ENCODE data around the gene CDC34. TPM values are rescaled to one million over a fixed set of nuclear protein-coding genes. Genes with fewer than 3 reads are reported as not detected.

CDC34 gene
- total RNA-seq, 1 experiment from 2014 or later: 129 TPM

- TF ChIP-seq JUN (CRISPR knock-in tag; IDR thresholded peaks at IDR 0.05) (no peak), EMX1 (CRISPR knock-in tag; IDR thresholded peaks at IDR 0.05) (no peak), STAT6 (CRISPR knock-in tag; conservative IDR thresholded peaks at IDR 0.05; ENCODE audit: low read depth) (0 out of 2 replicates have a peak, but pooled peaks have one; percentile 17), ZNF317 (CRISPR knock-in tag; IDR thresholded peaks at IDR 0.05; ENCODE audit: borderline replicate concordance, low read depth) (no peak), ELF4 (CRISPR knock-in tag; IDR thresholded peaks at IDR 0.05; ENCODE audit: low read depth) (no peak; the same call in 1 of the 2 replicates), SMAD4 (CRISPR knock-in tag; IDR thresholded peaks at IDR 0.05) (no peak), KAT7 (CRISPR knock-in tag; IDR thresholded peaks at IDR 0.05; ENCODE audit: borderline replicate concordance) (peak; percentile 70; the same call in 1 of the 2 replicates), NR2C2 (CRISPR knock-in tag; IDR thresholded peaks at IDR 0.05) (peak; percentile 39; the same call in 1 of the 2 replicates), HMGA2 (CRISPR knock-in tag; IDR thresholded peaks at IDR 0.05) (no peak), HMGXB4 (CRISPR knock-in tag; IDR thresholded peaks at IDR 0.05) (peak; percentile 82), NR1H2 (CRISPR knock-in tag; IDR thresholded peaks at IDR 0.05) (no peak), NFE2L1 (CRISPR knock-in tag; IDR thresholded peaks at IDR 0.05) (no peak), MAX (CRISPR knock-in tag; IDR thresholded peaks at IDR 0.05) (no peak)
Observed at GRCh38 chr19:488505-489417, 42.8 kb upstream of the CDC34 start (continued).

- POLR2A ChIA-PET: interaction anchor here (0.9 to 1.0 kb wide), 2 partner anchors 8 to 11 kb away, joined by 4 read pairs; no protein-coding TSS in a partner anchor
- CTCF ChIA-PET: interaction anchor here (0.8 to 4.4 kb wide), 7 partner anchors 8 to 141 kb away, joined by 3 to 25 read pairs (median 4); no protein-coding TSS in a partner anchor
- Mint-ChIP-seq H3K4me3 (peak overlapping the region; percentile 78), H3K27ac (no peak overlapping the region), H3K9me3 (peaks cover 3% of the 10 kb centered on the region), H3K27me3 (ENCODE audit: low read depth) (peaks cover 15% of the 10 kb centered on the region), H3K4me1 (peaks cover 28% of the 10 kb centered on the region), H3K36me3 (no peaks in the 10 kb centered on the region)
- peak; percentile 17 for ATAC-seq
- no peak for TF ChIP-seq SOX15 (CRISPR knock-in tag; IDR thresholded peaks at IDR 0.05)
- TF ChIP-seq MAX (CRISPR knock-in tag; IDR thresholded peaks at IDR 0.05): peak; percentile 37; the same call in 1 of the 2 replicates
- TF ChIP-seq ATF1 (CRISPR knock-in tag; IDR thresholded peaks at IDR 0.05): 0 out of 2 replicates have a peak, but pooled peaks have one; percentile 81
- no peak for TF ChIP-seq ETV6 (CRISPR knock-in tag; IDR thresholded peaks at IDR 0.05)
- TF ChIP-seq ZNF263 (CRISPR knock-in tag; IDR thresholded peaks at IDR 0.05; ENCODE audit: low read depth): peak; percentile 90
- TF ChIP-seq HMGXB4 (CRISPR knock-in tag; IDR thresholded peaks at IDR 0.05): peak; percentile 0; the same call in 1 of the 2 replicates
- DNase-seq (ENCODE audit: low spot score): peak; percentile 58
Observed at GRCh38 chr19:489418-490196, 42.0 kb upstream of the CDC34 start.
